Testis (tissue), 2 donors: ENCODE measurements around the gene PRR15.

Experiments used
- CTCF ChIP-seq, 3 experiments: fragments of 450-650 bp in 2 of 3; fragments of 200-600 bp in 1 of 3; sonication (generic) in 1 of 3; IDR thresholded peaks; one replicate each; pipeline ENCODE4 v1.5.1; 2016 to 2019; ENCODE audit warnings: antibody characterized with exemption in 3 of 3, mild to moderate bottlenecking in 2 of 3, moderate library complexity in 1 of 3
- POLR2A ChIP-seq: fragments of 450-650 bp; IDR thresholded peaks from one replicate; pipeline ENCODE4 v1.6.1; 2017; ENCODE audit warnings: antibody characterized with exemption, mild to moderate bottlenecking, moderate library complexity

DNA sequence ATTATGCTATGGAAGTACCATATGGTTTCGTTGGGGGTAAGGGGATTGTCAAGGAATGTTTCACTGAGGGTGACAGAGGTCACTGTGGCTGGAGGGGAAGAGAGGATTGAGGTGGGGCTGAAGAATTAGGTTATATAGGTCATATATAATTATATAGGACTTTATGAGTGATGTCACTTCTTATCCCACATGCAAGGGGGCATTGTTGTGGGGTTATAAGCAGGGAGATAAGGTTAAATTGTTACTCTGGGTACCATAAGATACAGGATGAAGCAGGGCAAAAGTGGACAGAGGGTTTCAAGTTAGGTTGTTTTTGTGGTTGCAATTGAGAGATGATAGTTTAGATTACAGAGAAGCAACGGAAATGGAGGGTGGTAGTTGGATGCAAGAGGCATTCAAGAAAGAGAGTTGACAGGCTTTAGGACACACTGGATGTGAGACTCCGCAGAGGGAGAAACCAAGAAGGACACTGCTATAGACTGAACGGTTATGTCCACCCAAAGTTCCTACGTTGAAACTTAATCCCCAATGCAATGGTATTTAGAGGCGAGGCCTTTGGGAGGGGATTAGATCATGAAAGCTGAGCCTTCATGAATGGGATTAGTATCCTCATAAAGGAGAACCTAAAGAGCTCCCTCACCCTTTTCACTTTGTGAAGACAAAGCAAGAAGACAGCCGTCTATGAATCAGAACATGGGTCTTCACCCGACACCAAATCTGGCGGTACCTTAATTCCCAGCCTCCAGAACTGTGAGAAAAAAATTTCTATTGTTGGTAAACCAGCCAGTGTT lies 7.0 kb upstream of the PRR15 start:
- TF ChIP-seq CTCF (IDR thresholded peaks at IDR 0.05), result no peak
- no peak for TF ChIP-seq POLR2A
